Measurements from ENCODE around the gene XRN1. TPM values are rescaled to one million over a fixed set of nuclear protein-coding genes. Genes with fewer than 3 reads are reported as not detected.
"Not testable (repeated sequence)": the region's sequence is repeated elsewhere in the genome, so short reads cannot be mapped to it uniquely, and the experiment has no call there.

XRN1 gene
- total RNA-seq, 3 donors from 2014 or later: 25.8 to 33.2 (median 26.8) TPM

DNA sequence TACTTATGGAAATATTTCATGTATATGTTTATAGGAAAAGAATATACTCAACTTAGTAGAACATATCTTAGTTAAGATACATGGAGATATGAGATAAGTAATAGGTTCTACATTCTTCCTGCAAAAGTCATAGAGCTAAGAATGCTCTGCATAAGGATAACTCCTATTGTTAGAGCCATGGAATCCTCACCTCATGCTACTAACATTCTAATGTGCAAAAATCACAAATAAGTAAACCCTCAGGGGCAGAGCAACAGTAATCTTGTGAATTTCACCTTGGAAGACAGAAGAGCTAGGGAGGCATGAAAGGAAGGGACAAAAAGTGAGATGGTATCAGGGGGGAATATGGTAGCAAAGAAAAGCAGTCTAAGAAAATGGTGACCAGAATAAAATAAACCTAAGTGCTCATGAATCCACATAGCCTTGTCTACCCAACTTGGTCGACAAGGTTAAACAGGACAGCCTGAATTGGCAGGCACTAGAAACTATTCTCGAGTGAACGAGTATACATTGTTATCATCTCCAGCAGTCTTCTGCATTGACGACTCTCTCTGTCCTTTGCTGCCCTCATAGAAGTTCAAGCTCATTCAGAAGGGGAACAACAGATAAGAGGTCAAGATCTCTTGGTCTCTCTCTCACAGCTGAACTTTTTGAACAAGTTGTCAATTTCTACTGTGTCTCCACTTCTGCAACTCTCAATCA, 52.8 kb downstream of the XRN1 start:
- no peak overlapping the region for H3K4me3 Mint-ChIP-seq

DNA sequence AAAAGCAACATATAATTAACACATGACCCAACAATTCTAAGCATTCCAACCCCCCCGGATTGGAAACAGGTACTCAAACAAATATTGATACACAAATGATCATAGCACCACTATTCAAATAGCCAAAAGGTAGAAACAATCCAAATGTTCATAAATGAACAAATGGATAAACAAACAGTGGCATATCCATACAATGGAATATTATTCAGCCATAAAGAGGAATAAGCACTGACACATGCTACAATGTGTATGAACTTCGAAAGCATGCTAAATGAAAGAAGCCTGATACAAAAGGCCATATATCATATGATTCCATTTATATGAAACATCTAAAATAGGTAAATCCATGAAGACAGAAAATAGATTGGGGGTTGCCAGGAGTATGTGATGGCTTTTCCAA, 62.8 kb downstream of the XRN1 start:
- no peaks in the 10 kb centered on the region for H3K4me1 Mint-ChIP-seq (ENCODE audit: low read depth)
- no peak for DNase-seq
- H3K9me3 Mint-ChIP-seq: peaks cover 3% of the 10 kb centered on the region
- ATAC-seq: no peak
- no peak overlapping the region for H3K4me3 Mint-ChIP-seq
- peaks cover 60% of the 10 kb centered on the region for H3K36me3 Mint-ChIP-seq (ENCODE audit: insufficient read depth)
- no peaks in the 10 kb centered on the region for H3K27me3 Mint-ChIP-seq (ENCODE audit: low read depth)

More for the DNA sequence above, 52.8 kb downstream of the XRN1 start:
- no peaks in the 10 kb centered on the region for H3K9me3 Mint-ChIP-seq
- peaks cover 31% of the 10 kb centered on the region for H3K36me3 Mint-ChIP-seq (ENCODE audit: insufficient read depth)
- H3K27me3 Mint-ChIP-seq (ENCODE audit: low read depth): no peaks in the 10 kb centered on the region
- no peaks in the 10 kb centered on the region for H3K4me1 Mint-ChIP-seq (ENCODE audit: low read depth)
- no peak for DNase-seq
- no peak for ATAC-seq

DNA sequence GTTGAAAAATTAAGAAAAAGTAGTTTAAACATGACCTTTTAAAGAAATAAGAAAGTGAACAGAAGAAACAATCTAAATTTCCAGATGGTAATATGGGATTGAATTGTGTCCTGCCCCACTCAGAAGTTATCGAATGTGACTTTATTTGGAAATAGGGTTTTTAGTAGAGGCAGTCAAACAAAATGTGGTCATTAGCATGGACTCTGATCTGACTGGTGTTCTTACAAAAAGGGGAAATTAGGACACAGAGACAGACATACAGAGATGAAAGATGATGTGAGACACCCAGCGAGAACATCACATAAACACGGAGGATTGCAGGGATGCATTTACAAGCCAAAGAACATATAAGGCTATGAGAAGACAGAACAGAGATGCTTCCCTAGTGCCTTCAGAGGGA, 73.2 kb downstream of the XRN1 start:
- Mint-ChIP-seq H3K4me3 (no peak overlapping the region), H3K9me3 (no peaks in the 10 kb centered on the region), H3K4me1 (ENCODE audit: low read depth) (peaks cover 2% of the 10 kb centered on the region), H3K36me3 (ENCODE audit: insufficient read depth) (peaks cover 41% of the 10 kb centered on the region), H3K27me3 (ENCODE audit: low read depth) (no peaks in the 10 kb centered on the region)
- DNase-seq: no peak
- no peak for ATAC-seq

DNA sequence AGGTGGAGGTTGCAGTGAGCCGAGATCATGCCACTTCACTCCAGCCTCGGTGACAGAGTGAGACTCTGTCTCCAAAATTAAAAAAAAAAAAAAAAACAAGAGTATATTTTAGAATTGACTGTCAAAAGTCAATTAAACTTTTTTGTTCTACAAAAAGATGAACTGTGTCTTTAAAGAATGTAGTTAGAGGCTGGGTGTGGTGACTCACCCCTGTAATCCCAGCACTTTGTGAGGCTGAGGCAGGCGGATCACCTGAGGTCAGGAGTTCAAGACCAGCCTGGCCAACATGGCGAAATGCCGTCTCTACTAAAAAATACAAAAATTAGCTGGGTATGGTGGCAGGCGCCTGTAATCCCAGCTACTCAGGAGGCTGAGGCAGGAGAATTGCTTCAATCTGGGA, 78.3 kb downstream of the XRN1 start:
- not testable (repeated sequence) for H3K27me3 Mint-ChIP-seq (ENCODE audit: low read depth); H3K4me3 Mint-ChIP-seq; H3K9me3 Mint-ChIP-seq; ATAC-seq; DNase-seq; H3K4me1 Mint-ChIP-seq (ENCODE audit: low read depth)
- peaks cover 41% of the 10 kb centered on the region for H3K36me3 Mint-ChIP-seq (ENCODE audit: insufficient read depth)

DNA sequence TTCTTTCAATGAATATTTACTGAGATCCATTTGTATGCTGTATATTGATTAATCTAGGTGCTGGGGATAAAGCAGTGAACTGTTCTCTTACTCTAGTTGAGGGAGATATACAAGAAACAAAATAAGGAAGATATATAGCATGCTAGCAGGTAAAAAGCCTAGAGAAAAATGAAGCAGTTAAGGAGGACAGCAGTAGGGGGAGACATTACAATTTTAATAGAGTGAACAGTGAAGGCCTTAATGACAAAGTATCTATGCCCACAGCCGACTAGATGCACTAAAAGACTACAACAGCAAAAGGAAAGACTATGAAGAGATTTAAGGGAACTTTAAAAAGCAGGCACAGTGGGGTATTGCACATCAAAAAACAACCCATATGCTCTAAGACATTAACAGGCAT, 81.4 kb downstream of the XRN1 start:
- no peaks in the 10 kb centered on the region for H3K9me3 Mint-ChIP-seq
- no peaks in the 10 kb centered on the region for H3K27me3 Mint-ChIP-seq (ENCODE audit: low read depth)
- H3K4me3 Mint-ChIP-seq: no peak overlapping the region
- H3K36me3 Mint-ChIP-seq (ENCODE audit: insufficient read depth): peaks cover 28% of the 10 kb centered on the region
- ATAC-seq (no peak), DNase-seq (no peak)
- no peaks in the 10 kb centered on the region for H3K4me1 Mint-ChIP-seq (ENCODE audit: low read depth)

DNA sequence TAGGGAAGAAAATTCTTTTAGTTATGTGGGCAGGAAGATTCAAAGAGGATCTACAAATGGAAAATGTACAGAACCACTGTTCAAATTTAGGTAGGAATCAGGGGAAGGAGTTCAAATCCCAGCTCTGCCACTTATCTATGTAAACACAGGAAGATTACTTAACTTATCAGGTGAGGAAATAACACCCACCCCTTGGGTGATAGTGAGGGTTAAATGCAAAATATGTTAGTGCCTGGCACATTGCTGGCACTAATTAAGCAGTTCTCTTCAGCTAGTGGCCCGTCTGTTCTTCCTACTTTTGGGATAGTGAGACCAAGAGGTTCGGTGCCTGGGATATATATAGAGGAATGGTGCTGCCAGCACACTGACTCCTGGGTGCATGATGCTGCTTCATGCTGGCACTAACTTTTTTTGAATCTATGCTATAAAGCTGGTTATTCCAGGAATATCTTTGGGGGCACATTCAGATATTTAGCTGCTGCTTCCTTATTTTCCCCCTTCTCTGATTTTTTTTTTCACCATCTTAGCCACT, 83.8 kb downstream of the XRN1 start:
- ATAC-seq (no peak), DNase-seq (no peak)
- H3K27me3 Mint-ChIP-seq (ENCODE audit: low read depth): no peaks in the 10 kb centered on the region
- peaks cover 39% of the 10 kb centered on the region for H3K36me3 Mint-ChIP-seq (ENCODE audit: insufficient read depth)
- H3K4me3 Mint-ChIP-seq: no peak overlapping the region
- H3K4me1 Mint-ChIP-seq (ENCODE audit: low read depth): no peaks in the 10 kb centered on the region
- H3K9me3 Mint-ChIP-seq: no peaks in the 10 kb centered on the region

DNA sequence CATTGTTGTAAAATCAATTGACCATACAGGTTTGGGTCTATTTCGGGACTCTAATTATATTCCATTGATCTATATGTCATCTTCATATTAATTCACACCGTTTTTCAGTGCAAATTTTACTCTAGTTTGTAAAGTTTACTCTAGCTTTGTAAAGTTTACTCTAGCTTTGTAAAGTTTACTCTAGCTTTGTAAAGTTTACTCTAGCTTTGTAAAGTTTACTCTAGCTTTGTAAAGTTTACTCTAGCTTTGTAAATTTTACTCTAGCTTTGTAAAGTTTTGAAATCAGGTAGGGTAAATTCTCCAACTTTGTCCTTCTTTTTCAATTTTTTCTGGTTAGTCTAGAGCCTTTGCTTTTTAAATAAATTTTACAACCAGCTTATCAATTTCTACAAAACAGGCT, 84.4 kb downstream of the XRN1 start:
- H3K36me3 Mint-ChIP-seq (ENCODE audit: insufficient read depth): peaks cover 37% of the 10 kb centered on the region
- not testable (repeated sequence) for H3K27me3 Mint-ChIP-seq (ENCODE audit: low read depth); ATAC-seq; DNase-seq; H3K4me3 Mint-ChIP-seq; H3K4me1 Mint-ChIP-seq (ENCODE audit: low read depth); H3K9me3 Mint-ChIP-seq

DNA sequence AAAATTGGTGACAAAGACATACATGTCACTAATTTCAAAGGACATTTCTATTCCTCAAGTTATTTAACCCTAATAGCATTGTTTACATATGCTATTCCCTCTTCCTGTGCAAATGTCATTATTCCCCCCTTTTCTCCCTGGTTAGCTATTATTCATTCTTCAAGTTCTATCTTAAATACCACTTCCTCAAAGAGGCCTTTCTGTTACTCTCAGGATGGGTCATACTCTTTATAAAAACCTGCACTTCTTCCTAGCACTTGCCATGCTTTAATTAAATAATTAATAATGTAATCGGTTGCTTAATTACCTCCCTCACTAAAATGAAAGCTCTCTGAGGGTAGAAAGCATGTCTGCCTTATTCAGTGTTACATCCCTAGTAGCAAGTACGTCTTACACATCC, 88.5 kb downstream of the XRN1 start:
- no peaks in the 10 kb centered on the region for H3K27me3 Mint-ChIP-seq (ENCODE audit: low read depth)
- H3K36me3 Mint-ChIP-seq (ENCODE audit: insufficient read depth): peaks cover 51% of the 10 kb centered on the region
- H3K4me3 Mint-ChIP-seq: no peak overlapping the region
- no peaks in the 10 kb centered on the region for H3K4me1 Mint-ChIP-seq (ENCODE audit: low read depth)
- ATAC-seq: no peak
- no peak for DNase-seq
- no peaks in the 10 kb centered on the region for H3K9me3 Mint-ChIP-seq

DNA sequence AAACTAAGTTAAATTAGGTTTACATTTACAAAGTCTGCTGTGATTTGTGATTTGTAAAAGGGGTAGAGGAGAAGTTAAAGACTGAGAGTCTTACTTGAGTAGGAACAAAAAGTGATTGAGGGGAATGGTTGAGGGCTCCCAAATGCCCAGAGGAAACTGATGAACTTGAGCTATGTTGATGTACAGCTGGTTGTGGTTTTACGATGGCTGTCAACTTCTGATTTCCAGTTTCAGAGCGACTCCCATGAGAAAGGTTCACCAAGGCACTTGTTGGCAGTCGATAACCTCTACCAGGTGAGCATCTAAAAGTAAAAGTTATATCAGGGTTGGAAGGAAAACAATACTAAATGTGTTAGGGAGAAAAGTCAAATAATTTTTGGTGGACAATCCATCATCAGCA, 91.0 kb downstream of the XRN1 start:
- no peak overlapping the region for H3K4me3 Mint-ChIP-seq
- peaks cover 63% of the 10 kb centered on the region for H3K36me3 Mint-ChIP-seq (ENCODE audit: insufficient read depth)
- ATAC-seq: no peak
- H3K9me3 Mint-ChIP-seq: no peaks in the 10 kb centered on the region
- H3K27me3 Mint-ChIP-seq (ENCODE audit: low read depth): no peaks in the 10 kb centered on the region
- H3K4me1 Mint-ChIP-seq (ENCODE audit: low read depth): no peaks in the 10 kb centered on the region
- no peak for DNase-seq

DNA sequence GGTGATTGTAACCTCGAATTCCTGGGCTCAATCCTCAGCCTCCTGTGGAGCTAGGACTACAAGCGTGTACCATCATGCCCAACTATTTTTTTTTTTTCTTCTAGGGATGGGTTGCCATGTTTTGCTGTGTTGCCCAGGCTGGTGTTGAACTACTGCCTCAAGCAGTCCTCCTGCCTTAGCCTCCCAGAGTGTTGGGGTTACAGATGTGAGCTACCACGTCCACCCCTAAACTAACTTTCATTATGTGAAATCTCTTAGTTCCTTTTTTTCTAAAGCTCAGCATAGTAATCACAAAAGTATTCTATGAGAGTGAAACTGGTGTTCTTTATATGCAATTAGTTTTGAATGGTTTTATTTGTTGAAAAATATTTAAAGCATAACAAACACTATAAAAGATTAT, 92.1 kb downstream of the XRN1 start:
- peaks cover 57% of the 10 kb centered on the region for H3K36me3 Mint-ChIP-seq (ENCODE audit: insufficient read depth)

DNA sequence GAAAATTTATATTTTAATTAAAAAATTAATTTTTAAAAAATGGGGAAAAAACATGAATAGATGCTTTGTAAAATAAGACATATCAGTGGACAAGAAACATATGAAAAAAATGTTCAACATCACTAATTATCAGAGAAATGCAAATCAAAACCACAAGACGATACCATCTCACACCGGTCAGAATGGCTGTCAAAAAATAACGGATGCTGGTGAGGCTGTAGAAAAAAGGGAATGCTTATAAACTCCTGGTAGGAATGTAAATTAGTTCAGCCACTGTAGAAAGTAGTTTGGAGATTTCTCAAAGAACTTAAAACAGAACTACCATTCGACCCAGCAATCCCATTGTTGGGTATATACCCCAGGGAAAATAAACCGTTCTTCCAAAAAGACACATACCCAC, 93.8 kb downstream of the XRN1 start:
- no peaks in the 10 kb centered on the region for H3K27me3 Mint-ChIP-seq (ENCODE audit: low read depth)
- H3K4me3 Mint-ChIP-seq: no peak overlapping the region
- H3K9me3 Mint-ChIP-seq: no peaks in the 10 kb centered on the region
- H3K36me3 Mint-ChIP-seq (ENCODE audit: insufficient read depth): peaks cover 49% of the 10 kb centered on the region
- no peaks in the 10 kb centered on the region for H3K4me1 Mint-ChIP-seq (ENCODE audit: low read depth)
- ATAC-seq: no peak
- DNase-seq: no peak

More for the DNA sequence above, 92.1 kb downstream of the XRN1 start:
- no peak for DNase-seq
- no peak for ATAC-seq
- Mint-ChIP-seq H3K9me3 (no peaks in the 10 kb centered on the region), H3K4me1 (ENCODE audit: low read depth) (no peaks in the 10 kb centered on the region), H3K4me3 (no peak overlapping the region), H3K27me3 (ENCODE audit: low read depth) (no peaks in the 10 kb centered on the region)

DNA sequence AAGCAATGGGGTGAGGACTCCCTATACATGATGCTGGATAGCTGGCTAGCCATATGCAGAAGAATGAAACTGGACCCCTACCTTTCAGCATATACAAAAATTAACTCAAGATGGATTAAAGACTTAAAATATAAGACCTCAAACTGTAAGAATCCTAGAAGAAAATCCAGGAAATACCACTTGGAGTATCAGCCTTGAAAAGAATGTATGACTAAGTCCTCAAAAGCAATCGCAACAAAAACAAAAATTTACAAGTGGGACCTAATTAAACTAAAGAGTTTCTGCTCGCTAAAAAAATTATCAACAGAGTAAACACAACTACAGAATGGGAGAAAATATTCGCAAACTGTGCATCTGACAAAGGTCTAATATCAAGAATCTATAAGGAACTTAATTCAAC, 94.3 kb downstream of the XRN1 start:
- no peak for ATAC-seq
- H3K27me3 Mint-ChIP-seq (ENCODE audit: low read depth): no peaks in the 10 kb centered on the region
- no peaks in the 10 kb centered on the region for H3K4me1 Mint-ChIP-seq (ENCODE audit: low read depth)
- H3K36me3 Mint-ChIP-seq (ENCODE audit: insufficient read depth): peaks cover 48% of the 10 kb centered on the region
- DNase-seq: no peak
- no peak overlapping the region for H3K4me3 Mint-ChIP-seq
- no peaks in the 10 kb centered on the region for H3K9me3 Mint-ChIP-seq

DNA sequence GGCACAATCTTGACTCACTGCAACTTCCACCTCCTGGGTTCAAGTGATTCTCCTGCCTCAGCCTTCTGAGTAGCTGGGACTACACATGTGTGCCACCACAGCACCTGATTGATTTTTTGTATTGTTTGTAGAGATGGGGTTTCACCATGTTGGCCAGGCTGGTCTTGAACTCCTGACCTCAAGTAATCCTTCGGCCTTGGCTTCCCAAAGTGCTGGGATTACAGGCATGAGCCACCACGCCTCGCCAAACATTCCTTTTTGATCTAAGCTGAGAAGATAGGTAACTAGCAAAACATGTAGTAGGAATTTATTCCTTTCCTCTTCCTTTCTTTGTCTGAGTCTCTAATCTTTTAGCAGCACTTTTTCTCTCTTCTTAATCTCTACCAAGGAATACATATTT, 95.1 kb downstream of the XRN1 start:
- H3K36me3 Mint-ChIP-seq (ENCODE audit: insufficient read depth): peaks cover 47% of the 10 kb centered on the region
- not testable (repeated sequence) for H3K4me1 Mint-ChIP-seq (ENCODE audit: low read depth); ATAC-seq; H3K27me3 Mint-ChIP-seq (ENCODE audit: low read depth); H3K9me3 Mint-ChIP-seq; H3K4me3 Mint-ChIP-seq; DNase-seq

DNA sequence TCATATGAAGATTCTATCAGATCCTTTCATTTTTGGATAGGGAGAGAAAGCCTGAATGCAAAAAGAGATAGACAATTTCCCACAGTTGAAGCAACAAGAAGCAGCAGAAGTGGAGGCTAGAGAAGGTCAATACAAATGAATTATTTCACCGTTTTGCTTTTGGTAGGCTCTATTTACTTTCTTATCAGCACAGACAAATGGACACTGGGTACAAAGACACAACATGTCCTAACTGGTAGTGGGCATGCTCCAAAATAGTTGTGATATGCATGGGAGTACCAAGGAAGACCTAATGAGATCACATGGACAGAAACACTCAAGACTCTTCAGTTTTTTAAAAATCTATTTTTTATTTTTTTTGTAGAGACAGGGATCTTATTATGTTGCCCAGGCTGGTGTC, 99.4 kb downstream of the XRN1 start:
- H3K4me1 Mint-ChIP-seq (ENCODE audit: low read depth): no peaks in the 10 kb centered on the region
- DNase-seq: no peak
- no peaks in the 10 kb centered on the region for H3K9me3 Mint-ChIP-seq
- no peak for ATAC-seq
- H3K36me3 Mint-ChIP-seq (ENCODE audit: insufficient read depth): peaks cover 36% of the 10 kb centered on the region
- no peaks in the 10 kb centered on the region for H3K27me3 Mint-ChIP-seq (ENCODE audit: low read depth)
- H3K4me3 Mint-ChIP-seq: no peak overlapping the region

DNA sequence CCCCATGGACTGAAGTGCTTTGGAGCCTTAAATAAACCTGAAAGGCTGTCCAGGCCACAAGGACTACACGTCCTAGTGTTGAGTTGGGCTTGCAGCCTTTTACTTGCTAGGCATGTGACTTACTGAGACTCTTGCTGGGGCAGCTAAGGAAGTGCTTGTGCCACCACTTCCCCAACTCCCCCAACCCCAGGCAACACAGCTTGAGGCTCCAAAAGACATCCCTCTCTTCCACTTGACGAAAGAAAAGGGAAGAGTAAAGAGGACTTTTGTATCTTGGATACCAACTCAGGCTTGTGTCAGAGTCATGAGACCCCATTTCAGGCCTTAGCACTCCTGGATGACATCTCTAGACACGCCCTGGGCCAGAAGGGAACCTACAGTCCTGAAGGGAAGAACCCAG, 109.8 kb downstream of the XRN1 start:
- peaks cover 58% of the 10 kb centered on the region for H3K36me3 Mint-ChIP-seq (ENCODE audit: insufficient read depth)
- ATAC-seq (no peak), DNase-seq (no peak)
- H3K4me1 Mint-ChIP-seq (ENCODE audit: low read depth): peaks cover 2% of the 10 kb centered on the region
- H3K27me3 Mint-ChIP-seq (ENCODE audit: low read depth): no peaks in the 10 kb centered on the region
- no peak overlapping the region for H3K4me3 Mint-ChIP-seq
- H3K9me3 Mint-ChIP-seq: peaks cover 24% of the 10 kb centered on the region

All from activated T-cell treated with anti-CD3 and anti-CD28 coated beads, Interleukin-2, amount 50 U/mL, for 4 hours (primary cell).